Tibial nerve (tissue), 4 donors: ENCODE results near the gene SLIT1. TPM values are rescaled to one million over a fixed set of nuclear protein-coding genes. Genes with fewer than 3 reads are reported as not detected.
A peak's percentile ranks its signal among the peaks of the same experiment; 100 is the strongest.

Experiments used
- DNase-seq, 2 donors: peaks; one replicate each; pipeline ENCODE4 v3.0.0-alpha.2; 2019; ENCODE audit warnings: low spot score in 2 of 2
- H3K27ac ChIP-seq, 4 donors: fragments of 200-600 bp; sonication (generic) in 3 of 4; one replicate each; pipeline ENCODE4 v1.5.1; 2017 to 2019; ENCODE audit warnings: mild to moderate bottlenecking in 1 of 4
- H3K27me3 ChIP-seq, 2 donors: fragments of 200-600 bp; sonication (generic) in 1 of 2; one replicate each; pipeline versions ENCODE4 v1.5.1 to v1.6.0; 2017 to 2019
- H3K36me3 ChIP-seq, 3 donors: fragments of 200-600 bp; sonication (generic); one replicate each; pipeline ENCODE4 v1.5.1; 2018 to 2019
- H3K4me1 ChIP-seq, 4 donors: fragments of 200-600 bp; sonication (generic) in 3 of 4; one replicate each; pipeline ENCODE4 v1.5.1; 2017 to 2019
- H3K4me3 ChIP-seq, 4 donors: fragments of 200-600 bp; sonication (generic) in 3 of 4; one replicate each; pipeline ENCODE4 v1.5.1; 2017 to 2019; ENCODE audit warnings: mild to moderate bottlenecking in 1 of 4, moderate library complexity in 1 of 4
- H3K9me3 ChIP-seq, 4 donors: fragments of 200-600 bp; sonication (generic) in 3 of 4; one replicate each; pipeline ENCODE4 v1.5.1; 2017 to 2019
- EP300 ChIP-seq, 2 donors: sonication (generic); formaldehyde crosslinking; IDR thresholded peaks; one replicate each; pipeline ENCODE4 v1.6.1; 2017; ENCODE audit warnings: antibody characterized with exemption in 2 of 2, mild to moderate bottlenecking in 1 of 2
- POLR2A ChIP-seq, 2 donors: fragments of 450-650 bp; IDR thresholded peaks; one replicate each; pipeline ENCODE4 v1.6.1; 2017; ENCODE audit warnings: antibody characterized with exemption in 2 of 2, mild to moderate bottlenecking in 2 of 2, moderate library complexity in 2 of 2
- WGBS, 2 donors: methylation state at CpG; one replicate each; pipeline ENCODE4 v1.1.5; 2018; 5-methylcytosine and 5-hydroxymethylcytosine counted together
- total RNA-seq, 4 donors: library from RNA; depleted of rRNA; stranded (reverse); fragments of >200 nt; gene quantifications; one replicate each; pipeline ENCODE4 v1.1.0, GENCODE V29; 2016
- TF ChIP-seq, protein P1 (sequence below), 5 experiments: fragments of 200-600 bp in 3 of 5; fragments of 450-650 bp in 2 of 5; sonication (generic) in 3 of 5; IDR thresholded peaks; one replicate each; pipeline ENCODE4 v1.5.1; 2016 to 2019; ENCODE audit warnings: antibody characterized with exemption in 5 of 5, mild to moderate bottlenecking in 3 of 5, moderate library complexity in 2 of 5

SLIT1 gene
- total RNA-seq, 4 donors from 2014 or later, result 0.78 to 3.1 (median 1.3) TPM

DNA sequence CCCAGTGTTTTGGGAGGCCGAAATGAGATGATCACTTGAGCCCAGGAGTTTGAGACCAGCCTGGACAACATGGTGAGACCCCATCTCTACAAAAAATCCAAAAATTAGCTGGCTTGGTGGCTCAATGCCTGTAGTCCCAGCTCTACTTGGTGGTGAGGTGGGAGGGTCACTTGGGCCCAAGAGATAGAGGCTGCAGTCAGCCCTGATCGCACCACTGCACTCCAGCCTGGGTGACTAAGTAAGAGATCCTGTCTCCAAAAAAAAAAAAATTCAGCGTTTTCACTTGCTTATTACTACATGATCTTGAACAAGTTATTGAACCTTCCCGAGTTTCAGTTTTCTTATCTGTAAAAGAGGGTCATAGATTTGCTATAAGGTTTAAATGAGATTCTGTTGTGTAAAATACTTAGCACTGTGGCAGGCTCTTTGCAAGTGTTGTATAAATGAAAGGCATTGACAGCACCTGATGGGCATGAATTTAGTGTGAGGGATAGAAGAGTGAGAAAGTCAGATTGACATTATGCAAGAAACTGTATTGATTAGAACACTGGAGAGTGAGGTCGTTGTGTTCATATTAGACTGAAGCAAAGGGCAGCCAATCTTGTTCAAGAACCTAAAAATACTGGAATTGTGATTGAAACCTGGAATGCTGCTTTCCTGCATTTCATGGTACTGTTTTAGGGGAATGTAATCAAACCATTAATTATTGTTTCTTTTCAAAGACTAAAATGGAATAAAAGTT is 216.9 kb downstream of the SLIT1 start:
- H3K27ac ChIP-seq, result no peak overlapping the region
- H3K4me3 ChIP-seq, result no peak overlapping the region
- no peaks in the 10 kb centered on the region for H3K27me3 ChIP-seq
- no peak for TF ChIP-seq POLR2A (IDR thresholded peaks at IDR 0.05)
- TF ChIP-seq, protein P1, sequence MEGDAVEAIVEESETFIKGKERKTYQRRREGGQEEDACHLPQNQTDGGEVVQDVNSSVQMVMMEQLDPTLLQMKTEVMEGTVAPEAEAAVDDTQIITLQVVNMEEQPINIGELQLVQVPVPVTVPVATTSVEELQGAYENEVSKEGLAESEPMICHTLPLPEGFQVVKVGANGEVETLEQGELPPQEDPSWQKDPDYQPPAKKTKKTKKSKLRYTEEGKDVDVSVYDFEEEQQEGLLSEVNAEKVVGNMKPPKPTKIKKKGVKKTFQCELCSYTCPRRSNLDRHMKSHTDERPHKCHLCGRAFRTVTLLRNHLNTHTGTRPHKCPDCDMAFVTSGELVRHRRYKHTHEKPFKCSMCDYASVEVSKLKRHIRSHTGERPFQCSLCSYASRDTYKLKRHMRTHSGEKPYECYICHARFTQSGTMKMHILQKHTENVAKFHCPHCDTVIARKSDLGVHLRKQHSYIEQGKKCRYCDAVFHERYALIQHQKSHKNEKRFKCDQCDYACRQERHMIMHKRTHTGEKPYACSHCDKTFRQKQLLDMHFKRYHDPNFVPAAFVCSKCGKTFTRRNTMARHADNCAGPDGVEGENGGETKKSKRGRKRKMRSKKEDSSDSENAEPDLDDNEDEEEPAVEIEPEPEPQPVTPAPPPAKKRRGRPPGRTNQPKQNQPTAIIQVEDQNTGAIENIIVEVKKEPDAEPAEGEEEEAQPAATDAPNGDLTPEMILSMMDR (IDR thresholded peaks at IDR 0.05), result no peak
- no peak for TF ChIP-seq EP300 (IDR thresholded peaks at IDR 0.05)
- DNase-seq, result no peak
- no peaks in the 10 kb centered on the region for H3K9me3 ChIP-seq
- no peaks in the 10 kb centered on the region for H3K4me1 ChIP-seq
- H3K36me3 ChIP-seq, result peaks cover 0 to 6% (median 0%) of the 10 kb centered on the region in 3 donors
- WGBS, 2 donors, result 95 to 96% methylated on average over 5 of the region's 5 CpGs

DNA sequence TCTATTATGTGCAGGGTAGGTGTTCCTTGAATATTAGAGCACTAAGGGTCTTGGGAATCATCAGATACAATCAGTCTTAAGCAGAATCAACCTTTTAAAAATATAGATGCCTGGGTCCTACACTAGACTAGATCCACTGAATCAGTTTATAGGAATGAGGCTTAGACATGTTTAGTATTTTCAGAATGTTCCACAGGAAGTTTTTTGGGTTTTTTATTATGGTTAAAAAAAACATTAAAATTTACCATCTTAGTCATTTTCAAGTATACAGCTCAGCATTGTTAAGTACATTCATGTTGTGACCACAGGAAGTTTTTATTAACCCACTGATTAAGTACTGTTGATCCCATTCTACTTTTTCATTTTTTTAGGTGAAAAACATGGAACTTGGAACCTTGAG is 217.9 kb downstream of the SLIT1 start:
- DNase-seq, result no peak
- Histone ChIP-seq H3K36me3 (peaks cover 0 to 6% (median 0%) of the 10 kb centered on the region in 3 donors), H3K4me1 (peaks cover 0 to 7% (median 0%) of the 10 kb centered on the region in 4 donors), H3K9me3 (no peaks in the 10 kb centered on the region), H3K4me3 (no peak overlapping the region), H3K27me3 (no peaks in the 10 kb centered on the region), H3K27ac (no peak overlapping the region)
- no peak for TF ChIP-seq POLR2A (IDR thresholded peaks at IDR 0.05)
- TF ChIP-seq, protein P1 (IDR thresholded peaks at IDR 0.05), result no peak

DNA sequence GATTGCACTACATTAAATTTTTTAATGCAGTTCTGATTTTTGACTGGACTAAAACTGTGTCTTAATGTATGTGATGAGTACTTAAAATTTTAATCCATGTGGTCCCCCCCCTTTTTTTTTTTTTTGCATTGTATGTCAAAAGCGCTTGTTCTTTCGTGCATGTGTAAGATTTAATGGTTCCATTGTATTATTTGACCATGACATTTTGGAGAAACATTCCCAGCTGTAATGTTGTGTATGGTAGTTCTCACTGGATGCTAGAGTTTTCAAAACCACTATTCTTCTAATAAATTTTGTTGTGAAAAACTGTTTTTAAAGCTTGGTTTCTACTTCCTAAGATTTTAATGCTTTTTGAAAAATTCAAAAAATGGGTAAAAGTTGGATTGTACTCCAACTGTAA is 221.6 kb downstream of the SLIT1 start:
- peak overlapping the region in 3 of 4 donors; percentile 29 to 38 (median 29) for H3K27ac ChIP-seq
- H3K4me3 ChIP-seq, result no peak overlapping the region
- WGBS, 2 donors, result 36 to 52% methylated on average over 2 of the region's 2 CpGs

DNA sequence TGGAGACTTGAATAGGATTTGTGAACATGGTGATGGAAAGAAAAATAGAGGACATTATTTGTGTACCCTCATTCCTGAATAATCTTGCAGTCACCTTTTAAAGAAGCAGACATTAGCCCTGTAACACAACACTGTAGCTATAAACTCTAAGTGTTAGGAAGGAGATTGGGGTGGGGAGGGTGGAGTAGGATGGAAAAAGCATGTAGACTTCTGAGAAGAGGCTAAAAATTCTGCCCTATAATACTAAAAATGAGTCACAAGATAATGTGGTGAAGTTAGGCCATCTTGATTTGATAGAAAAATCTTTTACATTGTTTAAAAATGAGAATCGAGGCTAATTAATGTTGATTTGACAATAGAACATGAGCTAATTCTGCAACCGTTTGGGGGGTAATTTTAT is 224.9 kb downstream of the SLIT1 start:
- no peak overlapping the region for H3K27ac ChIP-seq
- TF ChIP-seq EP300 (IDR thresholded peaks at IDR 0.05), result no peak
- H3K4me1 ChIP-seq, result peaks cover 0 to 27% (median 2%) of the 10 kb centered on the region in 4 donors
- no peaks in the 10 kb centered on the region for H3K27me3 ChIP-seq
- H3K9me3 ChIP-seq, result no peaks in the 10 kb centered on the region
- peaks cover 0 to 7% (median 0%) of the 10 kb centered on the region in 3 donors for H3K36me3 ChIP-seq
- no peak overlapping the region for H3K4me3 ChIP-seq
- 87 to 88% methylated on average over 2 of the region's 2 CpGs for WGBS, 2 donors
- no peak for DNase-seq

More for the DNA sequence above, 221.6 kb downstream of the SLIT1 start:
- Histone ChIP-seq H3K36me3 (peaks cover 0 to 10% (median 0%) of the 10 kb centered on the region in 3 donors), H3K27me3 (no peaks in the 10 kb centered on the region), H3K9me3 (no peaks in the 10 kb centered on the region), H3K4me1 (peaks cover 0 to 20% (median 2%) of the 10 kb centered on the region in 4 donors)
- TF ChIP-seq, protein P1 (IDR thresholded peaks at IDR 0.05), result no peak
- TF ChIP-seq POLR2A (IDR thresholded peaks at IDR 0.05) (no peak), EP300 (IDR thresholded peaks at IDR 0.05) (no peak)
- DNase-seq, result no peak

DNA sequence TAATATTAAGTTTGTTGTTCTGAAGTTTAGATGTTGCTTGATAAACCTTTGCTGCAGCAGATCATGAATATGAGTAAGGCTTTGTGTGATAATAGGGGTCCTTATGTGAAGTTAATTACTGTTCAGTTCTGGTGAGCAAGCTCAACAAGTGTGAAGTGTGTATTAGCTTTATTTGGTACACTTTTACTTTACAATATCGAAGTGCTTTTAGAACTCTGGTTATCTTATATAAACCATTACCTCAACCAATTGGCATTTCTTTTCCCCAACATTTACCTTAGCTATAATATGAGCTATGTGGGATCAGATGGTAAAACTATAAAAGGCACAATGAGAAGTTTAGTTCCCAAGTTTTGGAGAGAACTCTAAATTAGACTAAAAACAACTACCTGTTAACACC is 226.0 kb downstream of the SLIT1 start:
- peaks cover 0 to 34% (median 2%) of the 10 kb centered on the region in 4 donors for H3K4me1 ChIP-seq
- TF ChIP-seq EP300 (IDR thresholded peaks at IDR 0.05), result no peak
- 56 to 59% methylated on average over 1 of the region's 1 CpG for WGBS, 2 donors

DNA sequence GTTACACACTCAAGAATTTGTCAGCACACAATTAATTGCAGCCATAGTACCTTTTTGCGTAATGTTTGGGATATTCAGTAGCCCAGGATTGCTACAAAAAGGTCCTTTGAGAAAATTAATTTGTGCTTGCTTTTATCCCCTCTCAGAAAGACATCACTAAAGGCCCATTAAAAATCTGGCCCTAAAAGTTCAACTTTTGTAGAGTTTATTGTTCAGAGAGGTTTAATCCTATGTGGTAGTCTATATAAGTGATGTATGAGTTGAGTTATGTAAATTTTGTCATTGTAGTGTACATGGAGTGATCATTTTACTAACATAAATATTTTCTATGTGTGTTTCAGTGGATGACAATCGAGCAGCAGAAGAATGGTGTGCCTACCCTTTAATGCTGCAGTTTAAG is 227.7 kb downstream of the SLIT1 start:
- H3K27ac ChIP-seq, result no peak overlapping the region
- 83 to 90% methylated on average over 2 of the region's 2 CpGs for WGBS, 2 donors
- DNase-seq, result no peak
- no peak overlapping the region for H3K4me3 ChIP-seq
- TF ChIP-seq POLR2A (IDR thresholded peaks at IDR 0.05) (no peak), EP300 (IDR thresholded peaks at IDR 0.05) (no peak)
- TF ChIP-seq, protein P1 (IDR thresholded peaks at IDR 0.05), result no peak
- no peaks in the 10 kb centered on the region for H3K9me3 ChIP-seq
- H3K4me1 ChIP-seq, result peaks cover 0 to 27% (median 2%) of the 10 kb centered on the region in 4 donors
- no peaks in the 10 kb centered on the region for H3K27me3 ChIP-seq
- peaks cover 0 to 24% (median 0%) of the 10 kb centered on the region in 3 donors for H3K36me3 ChIP-seq

More for the DNA sequence above, 226.0 kb downstream of the SLIT1 start:
- no peak overlapping the region for H3K27ac ChIP-seq
- no peaks in the 10 kb centered on the region for H3K27me3 ChIP-seq
- H3K36me3 ChIP-seq, result peaks cover 0 to 18% (median 0%) of the 10 kb centered on the region in 3 donors
- H3K9me3 ChIP-seq, result no peaks in the 10 kb centered on the region
- no peak overlapping the region for H3K4me3 ChIP-seq
- DNase-seq, result no peak
